ENCODE measurements around the gene TMEM238L. TPM values are rescaled to one million over a fixed set of nuclear protein-coding genes. Genes with fewer than 3 reads are reported as not detected.

Gene TMEM238L
- total and polyA plus RNA-seq, 7 experiments from 2014 or later = not detected

- ATAC-seq (no peak), DNase-seq (no peak)
- H3K9me3 Mint-ChIP-seq = peaks cover 3 to 43% (median 7%) of the 10 kb centered on the region in 11 donors
- H3K27ac Mint-ChIP-seq = no peak overlapping the region
- no peaks in the 10 kb centered on the region for H3K4me1 ChIP-seq (ENCODE audit: control insufficient read depth in 2 of 2, insufficient read depth in 2 of 2, low read length in 2 of 2)
- intact Hi-C loops (cut with micrococcal nuclease) = no loop called here
- POLR2A ChIA-PET = no interaction called here
- H3K4me1 Mint-ChIP-seq = no peaks in the 10 kb centered on the region
- CTCF ChIA-PET = no interaction called here
- no peaks in the 10 kb centered on the region for H3K27me3 Mint-ChIP-seq
- H3K4me3 ChIP-seq (ENCODE audit: low read length) = no peak overlapping the region
- no peak overlapping the region for H3K27ac ChIP-seq (ENCODE audit: low read depth, low read length)
- H3K36me3 ChIP-seq (ENCODE audit: control insufficient read depth in 2 of 3, insufficient read depth in 3 of 3, low read length in 3 of 3) = no peaks in the 10 kb centered on the region
- H3K4me3 Mint-ChIP-seq = no peak overlapping the region
- H3K36me3 Mint-ChIP-seq = peaks cover 2 to 29% (median 27%) of the 10 kb centered on the region in 5 donors
- peaks cover 0 to 10% (median 0%) of the 10 kb centered on the region in 3 experiments for H3K9me3 ChIP-seq (ENCODE audit: control insufficient read depth in 2 of 3, low read length in 3 of 3)
- no peaks in the 10 kb centered on the region for H3K27me3 ChIP-seq (ENCODE audit: control insufficient read depth in 2 of 2, insufficient read depth in 2 of 2, low read length in 2 of 2)
These were observed 32.8 kb downstream of the TMEM238L start for GRCh38 chr17:10771148-10771547.

- peaks cover 0 to 10% (median 0%) of the 10 kb centered on the region in 3 experiments for H3K9me3 ChIP-seq (ENCODE audit: control insufficient read depth in 2 of 3, low read length in 3 of 3)
- H3K4me3 ChIP-seq (ENCODE audit: low read length) = no peak overlapping the region
- H3K4me1 Mint-ChIP-seq = no peaks in the 10 kb centered on the region
- no peak overlapping the region for H3K27ac ChIP-seq (ENCODE audit: low read depth, low read length)
- DNase-seq (no peak), ATAC-seq (no peak)
- H3K36me3 Mint-ChIP-seq = peaks cover 2 to 28% (median 20%) of the 10 kb centered on the region in 5 donors
- H3K9me3 Mint-ChIP-seq = peaks cover 0 to 43% (median 8%) of the 10 kb centered on the region in 11 donors
- no peaks in the 10 kb centered on the region for H3K4me1 ChIP-seq (ENCODE audit: control insufficient read depth in 2 of 2, insufficient read depth in 2 of 2, low read length in 2 of 2)
- no peaks in the 10 kb centered on the region for H3K27me3 Mint-ChIP-seq
- H3K27me3 ChIP-seq (ENCODE audit: control insufficient read depth in 2 of 2, insufficient read depth in 2 of 2, low read length in 2 of 2) = no peaks in the 10 kb centered on the region
- H3K36me3 ChIP-seq (ENCODE audit: control insufficient read depth in 2 of 3, insufficient read depth in 3 of 3, low read length in 3 of 3) = no peaks in the 10 kb centered on the region
- ChIA-PET CTCF (no interaction called here), POLR2A (no interaction called here)
- no peak overlapping the region for H3K4me3 Mint-ChIP-seq
- intact Hi-C loops (cut with micrococcal nuclease) = no loop called here
- no peak overlapping the region for H3K27ac Mint-ChIP-seq
These were observed 34.1 kb downstream of the TMEM238L start for GRCh38 chr17:10769840-10770239.

- Mint-ChIP-seq H3K27me3 (no peaks in the 10 kb centered on the region), H3K4me1 (no peaks in the 10 kb centered on the region), H3K9me3 (peaks cover 0 to 43% (median 8%) of the 10 kb centered on the region in 11 donors), H3K27ac (no peak overlapping the region), H3K4me3 (no peak overlapping the region), H3K36me3 (peaks cover 2 to 28% (median 18%) of the 10 kb centered on the region in 5 donors)
- no peak overlapping the region for H3K4me3 ChIP-seq (ENCODE audit: low read length)
- H3K4me1 ChIP-seq (ENCODE audit: control insufficient read depth in 2 of 2, insufficient read depth in 2 of 2, low read length in 2 of 2) = no peaks in the 10 kb centered on the region
- no peaks in the 10 kb centered on the region for H3K27me3 ChIP-seq (ENCODE audit: control insufficient read depth in 2 of 2, insufficient read depth in 2 of 2, low read length in 2 of 2)
- DNase-seq = no peak
- no peak for ATAC-seq
- H3K36me3 ChIP-seq (ENCODE audit: control insufficient read depth in 2 of 3, insufficient read depth in 3 of 3, low read length in 3 of 3) = no peaks in the 10 kb centered on the region
- intact Hi-C loops (cut with micrococcal nuclease) = no loop called here
- H3K27ac ChIP-seq (ENCODE audit: low read depth, low read length) = no peak overlapping the region
- CTCF ChIA-PET = no interaction called here
- peaks cover 0 to 10% (median 0%) of the 10 kb centered on the region in 3 experiments for H3K9me3 ChIP-seq (ENCODE audit: control insufficient read depth in 2 of 3, low read length in 3 of 3)
- POLR2A ChIA-PET = no interaction called here
These were observed 35.1 kb downstream of the TMEM238L start for GRCh38 chr17:10768750-10769251.

- no peaks in the 10 kb centered on the region for H3K4me1 ChIP-seq (ENCODE audit: control insufficient read depth in 2 of 2, insufficient read depth in 2 of 2, low read length in 2 of 2)
- ChIA-PET POLR2A (interaction anchor here (0.7 kb wide), 1 partner anchor 64 kb away, joined by 3 read pairs; no protein-coding TSS in a partner anchor), CTCF (no interaction called here)
- Mint-ChIP-seq H3K36me3 (peaks cover 0 to 28% (median 18%) of the 10 kb centered on the region in 5 donors), H3K4me1 (no peaks in the 10 kb centered on the region), H3K27ac (no peak overlapping the region), H3K9me3 (peaks cover 0 to 35% (median 5%) of the 10 kb centered on the region in 11 donors), H3K4me3 (no peak overlapping the region), H3K27me3 (no peaks in the 10 kb centered on the region)
- no peak for ATAC-seq
- no peak overlapping the region for H3K27ac ChIP-seq (ENCODE audit: low read depth, low read length)
- intact Hi-C loops (cut with micrococcal nuclease) = no loop called here
- H3K27me3 ChIP-seq (ENCODE audit: control insufficient read depth in 2 of 2, insufficient read depth in 2 of 2, low read length in 2 of 2) = no peaks in the 10 kb centered on the region
- H3K9me3 ChIP-seq (ENCODE audit: control insufficient read depth in 2 of 3, low read length in 3 of 3) = peaks cover 0 to 7% (median 0%) of the 10 kb centered on the region in 3 experiments
- H3K4me3 ChIP-seq (ENCODE audit: low read length) = no peak overlapping the region
- H3K36me3 ChIP-seq (ENCODE audit: control insufficient read depth in 2 of 3, insufficient read depth in 3 of 3, low read length in 3 of 3) = no peaks in the 10 kb centered on the region
- no peak for DNase-seq
These were observed 36.7 kb downstream of the TMEM238L start for GRCh38 chr17:10767232-10767631.

GRCh38 chr17:10762037-10762436 is 41.9 kb downstream of the TMEM238L start:
- Histone ChIP-seq H3K27ac (ENCODE audit: low read depth, low read length) (no peak overlapping the region), H3K27me3 (ENCODE audit: control insufficient read depth in 2 of 2, insufficient read depth in 2 of 2, low read length in 2 of 2) (no peaks in the 10 kb centered on the region), H3K36me3 (ENCODE audit: control insufficient read depth in 2 of 3, insufficient read depth in 3 of 3, low read length in 3 of 3) (no peaks in the 10 kb centered on the region), H3K4me3 (ENCODE audit: low read length) (no peak overlapping the region), H3K4me1 (ENCODE audit: control insufficient read depth in 2 of 2, insufficient read depth in 2 of 2, low read length in 2 of 2) (no peaks in the 10 kb centered on the region), H3K9me3 (ENCODE audit: control insufficient read depth in 2 of 3, low read length in 3 of 3) (no peaks in the 10 kb centered on the region)
- no peak for ATAC-seq
- Mint-ChIP-seq H3K27ac (no peak overlapping the region), H3K4me1 (no peaks in the 10 kb centered on the region), H3K9me3 (peaks cover 0 to 13% (median 1%) of the 10 kb centered on the region in 11 donors), H3K27me3 (peaks cover 0 to 4% (median 0%) of the 10 kb centered on the region in 5 donors), H3K4me3 (no peak overlapping the region), H3K36me3 (peaks cover 0 to 13% (median 5%) of the 10 kb centered on the region in 5 donors)
- DNase-seq = no peak
- ChIA-PET POLR2A (no interaction called here), CTCF (no interaction called here)
- intact Hi-C loops (cut with micrococcal nuclease) = no loop called here

GRCh38 chr17:10761281-10761680 is 42.6 kb downstream of the TMEM238L start:
- DNase-seq (no peak), ATAC-seq (no peak)
- Histone ChIP-seq H3K4me1 (ENCODE audit: control insufficient read depth in 2 of 2, insufficient read depth in 2 of 2, low read length in 2 of 2) (no peaks in the 10 kb centered on the region), H3K9me3 (ENCODE audit: control insufficient read depth in 2 of 3, low read length in 3 of 3) (no peaks in the 10 kb centered on the region), H3K27me3 (ENCODE audit: control insufficient read depth in 2 of 2, insufficient read depth in 2 of 2, low read length in 2 of 2) (no peaks in the 10 kb centered on the region), H3K4me3 (ENCODE audit: low read length) (no peak overlapping the region), H3K36me3 (ENCODE audit: control insufficient read depth in 2 of 3, insufficient read depth in 3 of 3, low read length in 3 of 3) (no peaks in the 10 kb centered on the region), H3K27ac (ENCODE audit: low read depth, low read length) (no peak overlapping the region)
- Mint-ChIP-seq H3K27ac (no peak overlapping the region), H3K9me3 (peaks cover 0 to 8% (median 0%) of the 10 kb centered on the region in 11 donors), H3K36me3 (peaks cover 0 to 6% (median 0%) of the 10 kb centered on the region in 5 donors), H3K27me3 (peaks cover 0 to 4% (median 0%) of the 10 kb centered on the region in 5 donors), H3K4me3 (no peak overlapping the region), H3K4me1 (no peaks in the 10 kb centered on the region)
- intact Hi-C loops (cut with micrococcal nuclease) = no loop called here
- ChIA-PET CTCF (no interaction called here), POLR2A (no interaction called here)

GRCh38 chr17:10758062-10758461 is 45.8 kb downstream of the TMEM238L start:
- no peak for ATAC-seq
- ChIA-PET POLR2A (no interaction called here), CTCF (interaction anchor here (0.7 kb wide), 1 partner anchor 20 kb away, joined by 3 read pairs; no protein-coding TSS in a partner anchor)
- Mint-ChIP-seq H3K36me3 (no peaks in the 10 kb centered on the region), H3K4me1 (peaks cover 0 to 6% (median 0%) of the 10 kb centered on the region in 7 donors), H3K9me3 (no peaks in the 10 kb centered on the region), H3K27me3 (peaks cover 0 to 4% (median 0%) of the 10 kb centered on the region in 5 donors), H3K27ac (no peak overlapping the region), H3K4me3 (no peak overlapping the region)
- Histone ChIP-seq H3K27ac (ENCODE audit: low read depth, low read length) (no peak overlapping the region), H3K27me3 (ENCODE audit: control insufficient read depth in 2 of 2, insufficient read depth in 2 of 2, low read length in 2 of 2) (no peaks in the 10 kb centered on the region), H3K9me3 (ENCODE audit: control insufficient read depth in 2 of 3, low read length in 3 of 3) (no peaks in the 10 kb centered on the region), H3K36me3 (ENCODE audit: control insufficient read depth in 2 of 3, insufficient read depth in 3 of 3, low read length in 3 of 3) (no peaks in the 10 kb centered on the region), H3K4me3 (ENCODE audit: low read length) (no peak overlapping the region), H3K4me1 (ENCODE audit: control insufficient read depth in 2 of 2, insufficient read depth in 2 of 2, low read length in 2 of 2) (no peaks in the 10 kb centered on the region)
- intact Hi-C loops (cut with micrococcal nuclease) = no loop called here
- no peak for DNase-seq

All from naive thymus-derived CD4-positive, alpha-beta T cell (primary cell).